HepG2 (cell line): ENCODE data around the gene CD46. TPM values are rescaled to one million over a fixed set of nuclear protein-coding genes. Genes with fewer than 3 reads are reported as not detected.

Source experiments
- BORCS8-MEF2B ChIP-seq: sonication (generic); formaldehyde crosslinking; IDR thresholded peaks from 2 replicates; pipeline ENCODE4 v1.8.0; 2022; ENCODE audit warnings: mild to moderate bottlenecking, missing genetic modification reagents
- GATAD2A ChIP-seq: IDR thresholded peaks from 2 replicates; pipeline ENCODE4 v1.6.1; 2016
- GLI4 ChIP-seq: sonication (generic); formaldehyde crosslinking; IDR thresholded peaks from 2 replicates; pipeline ENCODE4 v1.5.1; 2020; ENCODE audit warnings: missing genetic modification reagents, mild to moderate bottlenecking, moderate library complexity, borderline replicate concordance
- HNRNPH1 ChIP-seq: fragments of 200-400 bp; formaldehyde crosslinking; optimal IDR thresholded peaks from 2 replicates; pipeline ENCODE3; 2017; ENCODE audit warnings: mild to moderate bottlenecking, low read depth, low read length
- HOXA7 ChIP-seq: sonication (generic); formaldehyde crosslinking; IDR thresholded peaks from 2 replicates; pipeline ENCODE4 v1.8.1; 2022; ENCODE audit warnings: mild to moderate bottlenecking, missing genetic modification reagents, moderate library complexity
- KDM2A ChIP-seq: sonication (generic); formaldehyde crosslinking; IDR thresholded peaks from 2 replicates; pipeline ENCODE4 v1.4.0; 2020; ENCODE audit warnings: low read depth, missing genetic modification reagents, borderline replicate concordance
- MIER3 ChIP-seq: IDR thresholded peaks from 2 replicates; pipeline ENCODE4 v1.6.1; 2016; ENCODE audit warnings: missing compliant biosample characterization, borderline replicate concordance
- NR2F6 ChIP-seq, 2 experiments: IDR thresholded peaks; 2 replicates each; pipeline ENCODE4 v1.6.1; 2016; ENCODE audit warnings: antibody characterized with exemption in 1 of 2, mild to moderate bottlenecking in 1 of 2
- PATZ1 ChIP-seq: sonication (generic); formaldehyde crosslinking; IDR thresholded peaks from 2 replicates; pipeline ENCODE4 v1.4.0; 2020; ENCODE audit warnings: missing genetic modification reagents
- POLR2A ChIP-seq, 2 experiments: IDR thresholded peaks; 2 replicates each; pipeline ENCODE4 v1.6.1; 2011; ENCODE audit warnings: low read depth in 2 of 2, low read length in 2 of 2, mild to moderate bottlenecking in 1 of 2, moderate library complexity in 1 of 2; ENCODE audit not compliant: insufficient read depth in 1 of 2
- REL ChIP-seq: sonication (generic); formaldehyde crosslinking; conservative IDR thresholded peaks from 2 replicates; pipeline ENCODE4 v1.8.0; 2022; ENCODE audit warnings: mild to moderate bottlenecking, missing genetic modification reagents, moderate library complexity
- RELA ChIP-seq: sonication (generic); formaldehyde crosslinking; IDR thresholded peaks from 2 replicates; pipeline ENCODE4 v1.4.0; 2020; ENCODE audit warnings: missing genetic modification reagents
- SALL1 ChIP-seq: sonication (generic); formaldehyde crosslinking; IDR thresholded peaks from 2 replicates; pipeline ENCODE4 v1.8.0; 2022; ENCODE audit warnings: mild to moderate bottlenecking, missing genetic modification reagents
- SP1 ChIP-seq, 2 experiments: fragments of 450-650 bp in 1 of 2; sonication (generic) in 1 of 2; formaldehyde crosslinking in 1 of 2; IDR thresholded peaks; 2 replicates each; pipeline versions ENCODE4 v1.4.0 to v1.6.1; 2016 to 2020; ENCODE audit warnings: missing genetic modification reagents in 1 of 2
- TCF7L2 ChIP-seq: IDR thresholded peaks from 2 replicates; pipeline ENCODE4 v1.6.1; 2011; ENCODE audit warnings: mild to moderate bottlenecking, low read depth, low read length, moderate library complexity
- YY1 ChIP-seq: IDR thresholded peaks from 2 replicates; pipeline ENCODE4 v1.6.1; 2011; ENCODE audit warnings: low read length, low read depth, moderate library complexity, mild to moderate bottlenecking; ENCODE audit not compliant: insufficient read depth, insufficient replicate concordance
- ZKSCAN1 ChIP-seq: fragments of 150-350 bp; IDR thresholded peaks from 2 replicates; pipeline ENCODE4 v1.6.1; 2014; ENCODE audit warnings: low read length
- ZKSCAN5 ChIP-seq: sonication (generic); formaldehyde crosslinking; IDR thresholded peaks from 2 replicates; pipeline ENCODE4 v1.5.1; 2020; ENCODE audit warnings: mild to moderate bottlenecking, missing genetic modification reagents
- ZNF12 ChIP-seq: sonication (generic); formaldehyde crosslinking; IDR thresholded peaks from 2 replicates; pipeline ENCODE4 v1.5.0; 2020; ENCODE audit warnings: missing genetic modification reagents
- ZNF17 ChIP-seq: sonication (generic); formaldehyde crosslinking; IDR thresholded peaks from 2 replicates; pipeline ENCODE4 v1.5.0; 2020; ENCODE audit warnings: mild to moderate bottlenecking, missing genetic modification reagents
- ZNF572 ChIP-seq: sonication (generic); formaldehyde crosslinking; IDR thresholded peaks from 2 replicates; pipeline ENCODE4 v1.5.1; 2020; ENCODE audit warnings: mild to moderate bottlenecking, missing genetic modification reagents
- ZNF709 ChIP-seq: sonication (generic); formaldehyde crosslinking; IDR thresholded peaks from 2 replicates; pipeline ENCODE4 v1.5.0; 2020; ENCODE audit warnings: mild to moderate bottlenecking, missing genetic modification reagents
- ZSCAN5A ChIP-seq: sonication (generic); formaldehyde crosslinking; IDR thresholded peaks from 2 replicates; pipeline ENCODE4 v1.8.0; 2022; ENCODE audit warnings: mild to moderate bottlenecking, missing genetic modification reagents, borderline replicate concordance
- polyA plus RNA-seq, 8 experiments: library from polyadenylated mRNA; depleted of rRNA in 3 of 8; stranded (reverse) in 7 of 8; unstranded in 1 of 8; fragments of >200 nt; fragmentation: Illumina TruSeq in 4 of 8; extraction: Trizol in 4 of 8; gene quantifications; 2 replicates each; pipeline versions ENCODE4 v1.2.1 to v1.2.3, GENCODE V29; 2011 to 2016; ENCODE audit warnings: low read depth in 4 of 8, missing spikeins in 1 of 8, mixed read lengths in 1 of 8; ENCODE audit not compliant: insufficient read depth in 1 of 8
- total RNA-seq, 5 experiments: library from RNA; depleted of rRNA; stranded (reverse); fragments of >200 nt; fragmentation: Illumina TruSeq; extraction: Trizol; gene quantifications; 2 replicates each; pipeline ENCODE4 v1.2.3, GENCODE V29; 2016; ENCODE audit warnings: low read depth in 1 of 5
- TF ChIP-seq, protein P1 (sequence below): sonication (generic); formaldehyde crosslinking; IDR thresholded peaks from 2 replicates; pipeline ENCODE4 v1.5.1; 2020; ENCODE audit warnings: mild to moderate bottlenecking, missing genetic modification reagents, moderate library complexity

CD46 gene
- total and polyA plus RNA-seq, 2 of the 13 experiments (the other 11 are each of a cell fraction or from before 2014, with no cell fraction given), result 130 to 277 TPM

GRCh38 chr1:207751790-207752455 lies at the start of gene CD46 (continued):
- TF ChIP-seq ZSCAN5A (CRISPR knock-in tag) (0 out of 2 replicates have a peak, but pooled peaks have one; percentile 71), ZNF709 (CRISPR knock-in tag) (peak; percentile 43; the same call in 1 of the 2 replicates), GLI4 (CRISPR knock-in tag) (peak; percentile 20; the same call in 1 of the 2 replicates), PATZ1 (CRISPR knock-in tag) (0 out of 2 replicates have a peak, but pooled peaks have one; percentile 12), NR2F6 (IDR thresholded peaks at IDR 0.05) (peak; percentile 52), NR2F6 (CRISPR knock-in tag; IDR thresholded peaks at IDR 0.05) (peak; percentile 71), ZKSCAN1 (no peak), SALL1 (peak; percentile 82), SP1 (IDR thresholded peaks at IDR 0.05) (no peak), SP1 (CRISPR knock-in tag; IDR thresholded peaks at IDR 0.05) (peak; percentile 93), HNRNPH1 (no peak), YY1 (peak; percentile 46), BORCS8-MEF2B (CRISPR knock-in tag) (peak; percentile 72; the same call in 1 of the 2 replicates), POLR2A (IDR thresholded peaks at IDR 0.05; ENCODE audit: insufficient read depth in 1 of 2, low read depth in 2 of 2, low read length in 2 of 2) (peak; percentile 90 to 94), MIER3 (peak; percentile 49; the same call in 1 of the 2 replicates), GATAD2A (CRISPR knock-in tag) (no peak), ZNF12 (no peak), KDM2A (CRISPR knock-in tag) (peak; percentile 76; the same call in 1 of the 2 replicates), ZKSCAN5 (CRISPR knock-in tag) (0 out of 2 replicates have a peak, but pooled peaks have one; percentile 9), ZNF17 (CRISPR knock-in tag) (no peak), REL (CRISPR knock-in tag) (peak; percentile 32; the same call in 1 of the 2 replicates), TCF7L2 (no peak), ZNF572 (CRISPR knock-in tag) (no peak), RELA (CRISPR knock-in tag) (no peak), HOXA7 (CRISPR knock-in tag) (no peak)
- TF ChIP-seq, protein P1, sequence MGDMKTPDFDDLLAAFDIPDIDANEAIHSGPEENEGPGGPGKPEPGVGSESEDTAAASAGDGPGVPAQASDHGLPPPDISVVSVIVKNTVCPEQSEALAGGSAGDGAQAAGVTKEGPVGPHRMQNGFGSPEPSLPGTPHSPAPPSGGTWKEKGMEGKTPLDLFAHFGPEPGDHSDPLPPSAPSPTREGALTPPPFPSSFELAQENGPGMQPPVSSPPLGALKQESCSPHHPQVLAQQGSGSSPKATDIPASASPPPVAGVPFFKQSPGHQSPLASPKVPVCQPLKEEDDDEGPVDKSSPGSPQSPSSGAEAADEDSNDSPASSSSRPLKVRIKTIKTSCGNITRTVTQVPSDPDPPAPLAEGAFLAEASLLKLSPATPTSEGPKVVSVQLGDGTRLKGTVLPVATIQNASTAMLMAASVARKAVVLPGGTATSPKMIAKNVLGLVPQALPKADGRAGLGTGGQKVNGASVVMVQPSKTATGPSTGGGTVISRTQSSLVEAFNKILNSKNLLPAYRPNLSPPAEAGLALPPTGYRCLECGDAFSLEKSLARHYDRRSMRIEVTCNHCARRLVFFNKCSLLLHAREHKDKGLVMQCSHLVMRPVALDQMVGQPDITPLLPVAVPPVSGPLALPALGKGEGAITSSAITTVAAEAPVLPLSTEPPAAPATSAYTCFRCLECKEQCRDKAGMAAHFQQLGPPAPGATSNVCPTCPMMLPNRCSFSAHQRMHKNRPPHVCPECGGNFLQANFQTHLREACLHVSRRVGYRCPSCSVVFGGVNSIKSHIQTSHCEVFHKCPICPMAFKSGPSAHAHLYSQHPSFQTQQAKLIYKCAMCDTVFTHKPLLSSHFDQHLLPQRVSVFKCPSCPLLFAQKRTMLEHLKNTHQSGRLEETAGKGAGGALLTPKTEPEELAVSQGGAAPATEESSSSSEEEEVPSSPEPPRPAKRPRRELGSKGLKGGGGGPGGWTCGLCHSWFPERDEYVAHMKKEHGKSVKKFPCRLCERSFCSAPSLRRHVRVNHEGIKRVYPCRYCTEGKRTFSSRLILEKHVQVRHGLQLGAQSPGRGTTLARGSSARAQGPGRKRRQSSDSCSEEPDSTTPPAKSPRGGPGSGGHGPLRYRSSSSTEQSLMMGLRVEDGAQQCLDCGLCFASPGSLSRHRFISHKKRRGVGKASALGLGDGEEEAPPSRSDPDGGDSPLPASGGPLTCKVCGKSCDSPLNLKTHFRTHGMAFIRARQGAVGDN (CRISPR knock-in tag), result peak; percentile 27; the same call in 1 of the 2 replicates
